GM06990 (cell line): ENCODE measurements around the gene GSTM3.
"Not testable (repeated sequence)": the region's sequence is repeated elsewhere in the genome, so short reads cannot be mapped to it uniquely, and the experiment has no call there.

Experiments used
- DNase-seq: peaks from one replicate; pipeline ENCODE4 v3.0.0-alpha.2; 2011; ENCODE audit not compliant: insufficient read length; ENCODE audit errors: extremely low read depth
- H3K27me3 ChIP-seq: replicated peaks from 2 replicates; pipeline ENCODE4 v1.6.0; 2011; ENCODE audit warnings: low read length; ENCODE audit not compliant: control insufficient read depth, insufficient read depth
- H3K36me3 ChIP-seq: 2 replicates; pipeline ENCODE4 v1.5.1; 2011; ENCODE audit warnings: low read length; ENCODE audit not compliant: control insufficient read depth, insufficient read depth
- H3K4me3 ChIP-seq: replicated peaks from 2 replicates; pipeline ENCODE4 v1.5.1; 2011; ENCODE audit warnings: low read depth, mild to moderate bottlenecking, control low read depth, low read length
- TF ChIP-seq, protein P1 (sequence below): IDR thresholded peaks from 2 replicates; pipeline ENCODE4 v1.5.1; 2011; ENCODE audit warnings: low read length, control low read depth, mild to moderate bottlenecking, inconsistent platforms; ENCODE audit not compliant: insufficient read depth, poor library complexity, severe bottlenecking

The GSTM3 gene

DNA sequence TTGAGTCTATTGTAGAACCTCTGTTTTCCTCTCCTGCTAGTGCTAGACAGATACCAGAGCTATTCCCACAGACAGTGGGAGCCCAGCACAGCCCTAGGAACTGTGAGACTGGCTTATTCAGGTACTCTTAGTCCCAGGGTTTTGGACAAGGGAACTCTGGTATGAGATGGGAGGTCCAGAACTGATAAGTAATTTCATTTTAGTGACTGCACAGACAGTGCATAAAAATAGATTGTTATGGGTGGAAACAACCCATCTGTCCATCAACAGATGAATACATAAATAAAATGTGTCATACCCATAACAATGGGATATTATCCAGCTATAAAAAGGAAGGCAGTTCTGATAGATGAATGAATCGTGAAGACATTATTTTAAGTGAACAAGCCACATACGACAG lies 13.9 kb upstream of the GSTM3 start:
- no peaks in the 10 kb centered on the region; the same call in 1 of the 2 replicates for H3K27me3 ChIP-seq
- TF ChIP-seq, protein P1, sequence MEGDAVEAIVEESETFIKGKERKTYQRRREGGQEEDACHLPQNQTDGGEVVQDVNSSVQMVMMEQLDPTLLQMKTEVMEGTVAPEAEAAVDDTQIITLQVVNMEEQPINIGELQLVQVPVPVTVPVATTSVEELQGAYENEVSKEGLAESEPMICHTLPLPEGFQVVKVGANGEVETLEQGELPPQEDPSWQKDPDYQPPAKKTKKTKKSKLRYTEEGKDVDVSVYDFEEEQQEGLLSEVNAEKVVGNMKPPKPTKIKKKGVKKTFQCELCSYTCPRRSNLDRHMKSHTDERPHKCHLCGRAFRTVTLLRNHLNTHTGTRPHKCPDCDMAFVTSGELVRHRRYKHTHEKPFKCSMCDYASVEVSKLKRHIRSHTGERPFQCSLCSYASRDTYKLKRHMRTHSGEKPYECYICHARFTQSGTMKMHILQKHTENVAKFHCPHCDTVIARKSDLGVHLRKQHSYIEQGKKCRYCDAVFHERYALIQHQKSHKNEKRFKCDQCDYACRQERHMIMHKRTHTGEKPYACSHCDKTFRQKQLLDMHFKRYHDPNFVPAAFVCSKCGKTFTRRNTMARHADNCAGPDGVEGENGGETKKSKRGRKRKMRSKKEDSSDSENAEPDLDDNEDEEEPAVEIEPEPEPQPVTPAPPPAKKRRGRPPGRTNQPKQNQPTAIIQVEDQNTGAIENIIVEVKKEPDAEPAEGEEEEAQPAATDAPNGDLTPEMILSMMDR: no peak
- H3K36me3 ChIP-seq: no peaks in the 10 kb centered on the region
- H3K4me3 ChIP-seq: no peak overlapping the region
- DNase-seq: no peak

DNA sequence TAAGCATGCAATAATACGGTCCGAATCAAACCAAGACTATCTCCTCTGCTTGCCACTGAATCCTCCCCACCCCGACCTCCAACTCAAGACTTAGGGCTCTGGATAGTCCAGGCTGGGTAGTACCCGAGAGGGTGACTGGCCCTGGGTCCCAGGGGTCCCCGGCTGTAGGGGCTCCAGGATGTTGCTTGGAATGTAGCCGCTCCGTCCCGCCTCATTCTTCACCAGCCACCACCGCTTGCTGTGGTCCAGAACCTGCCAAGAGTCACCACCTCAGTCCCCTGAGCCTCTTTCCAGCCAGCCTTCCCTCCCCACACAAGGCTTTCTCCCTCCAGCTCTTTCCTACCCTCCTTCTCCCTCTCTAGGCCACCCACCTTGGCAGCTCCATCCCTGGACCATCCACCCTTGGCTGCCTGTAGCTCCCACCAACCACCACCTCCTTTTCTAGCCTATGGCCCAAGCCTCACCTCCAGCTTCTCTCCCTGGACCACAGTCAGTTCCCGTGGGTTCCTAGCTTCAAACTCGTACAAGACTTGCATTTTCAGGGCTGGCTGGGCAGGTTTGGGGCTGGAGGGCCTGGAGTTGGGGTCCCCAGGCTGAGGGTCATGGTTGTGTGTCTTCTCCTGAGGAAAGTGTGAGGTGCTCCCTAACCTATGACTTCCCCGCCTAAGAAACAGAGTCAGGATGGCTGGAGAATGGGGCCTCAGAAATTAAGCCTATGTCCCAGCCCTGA lies 10.9 kb upstream of the GSTM3 start:
- Histone ChIP-seq H3K36me3 (no peaks in the 10 kb centered on the region), H3K4me3 (no peak overlapping the region), H3K27me3 (no peaks in the 10 kb centered on the region; the same call in 1 of the 2 replicates)
- TF ChIP-seq, protein P1: no peak
- no peak for DNase-seq

DNA sequence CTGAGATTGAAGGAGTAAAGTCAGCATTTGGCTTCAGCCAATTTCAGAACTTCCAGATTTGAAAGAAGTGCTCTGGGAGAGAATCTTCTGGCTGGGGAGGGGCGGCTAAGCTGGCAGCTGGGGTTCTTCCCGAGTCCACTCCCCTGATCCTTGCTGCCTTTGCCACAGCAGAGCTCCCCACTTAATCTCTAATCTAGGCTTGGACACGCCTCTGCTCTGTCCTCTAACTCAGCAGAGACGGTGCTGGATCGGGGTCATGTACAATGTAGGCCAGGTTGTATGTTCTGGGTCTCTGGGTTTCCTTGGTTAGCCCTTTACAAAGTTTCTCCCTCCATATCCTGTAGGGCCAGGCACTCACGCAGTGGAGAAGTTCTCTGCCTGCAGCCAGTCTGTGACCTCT lies 10.1 kb upstream of the GSTM3 start:
- TF ChIP-seq, protein P1: no peak
- H3K36me3 ChIP-seq: no peaks in the 10 kb centered on the region
- no peaks in the 10 kb centered on the region; the same call in 1 of the 2 replicates for H3K27me3 ChIP-seq

DNA sequence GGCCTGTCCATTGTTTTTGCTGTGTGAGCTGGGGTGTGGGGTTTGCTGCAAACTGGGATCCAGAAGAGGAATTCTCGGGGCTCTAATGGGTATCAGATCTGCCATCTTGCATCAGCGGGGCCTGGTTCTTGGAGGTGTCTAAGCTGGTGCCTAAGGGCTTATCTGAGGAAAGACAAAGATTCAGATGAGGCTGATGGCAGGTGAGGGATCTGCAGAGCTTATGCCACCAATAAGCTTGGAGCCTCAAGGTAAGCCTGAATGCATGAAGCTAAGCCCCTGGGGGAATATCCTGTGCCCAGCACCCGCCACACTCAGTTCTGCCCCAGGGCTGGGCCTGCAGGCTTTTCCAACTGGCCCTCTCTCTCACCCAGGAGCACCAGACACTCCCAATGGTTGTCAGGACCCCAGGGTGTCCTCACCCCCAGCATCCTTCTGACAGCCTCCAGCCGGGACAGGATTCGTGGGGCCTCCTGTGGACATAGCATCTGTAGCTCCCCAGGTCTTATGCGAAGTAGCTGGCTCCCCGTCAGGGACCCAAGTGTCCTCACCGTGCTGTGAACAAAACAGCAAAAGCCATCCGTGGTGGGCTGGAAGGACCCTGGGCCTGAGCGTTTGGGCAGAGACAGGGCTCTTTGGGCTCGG lies 9.5 kb upstream of the GSTM3 start:
- H3K36me3 ChIP-seq: no peaks in the 10 kb centered on the region
- no peak for DNase-seq
- H3K4me3 ChIP-seq: no peak overlapping the region
- TF ChIP-seq, protein P1: no peak
- no peaks in the 10 kb centered on the region; the same call in 1 of the 2 replicates for H3K27me3 ChIP-seq

More for the DNA sequence above, 10.1 kb upstream of the GSTM3 start:
- no peak overlapping the region for H3K4me3 ChIP-seq
- no peak for DNase-seq

DNA sequence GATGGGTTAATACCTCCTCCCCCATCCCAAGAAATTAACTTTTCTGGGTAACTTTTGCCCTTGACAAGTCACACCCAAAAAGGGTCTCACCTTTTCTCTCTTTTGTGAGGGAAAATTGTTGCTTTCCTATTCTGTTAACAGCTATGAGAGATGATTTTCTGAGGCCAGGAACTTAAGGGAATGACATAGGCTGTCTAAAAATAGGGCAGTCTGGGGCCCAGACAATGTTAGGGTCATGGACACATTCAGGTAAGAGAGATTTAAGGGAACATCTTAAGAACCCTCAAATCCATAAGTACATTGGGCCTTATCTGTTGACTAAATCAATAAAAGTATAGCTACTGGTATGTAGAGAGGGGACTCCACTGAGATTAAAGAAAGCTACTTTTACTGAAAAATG lies 8.4 kb upstream of the GSTM3 start:
- H3K36me3 ChIP-seq: no peaks in the 10 kb centered on the region

DNA sequence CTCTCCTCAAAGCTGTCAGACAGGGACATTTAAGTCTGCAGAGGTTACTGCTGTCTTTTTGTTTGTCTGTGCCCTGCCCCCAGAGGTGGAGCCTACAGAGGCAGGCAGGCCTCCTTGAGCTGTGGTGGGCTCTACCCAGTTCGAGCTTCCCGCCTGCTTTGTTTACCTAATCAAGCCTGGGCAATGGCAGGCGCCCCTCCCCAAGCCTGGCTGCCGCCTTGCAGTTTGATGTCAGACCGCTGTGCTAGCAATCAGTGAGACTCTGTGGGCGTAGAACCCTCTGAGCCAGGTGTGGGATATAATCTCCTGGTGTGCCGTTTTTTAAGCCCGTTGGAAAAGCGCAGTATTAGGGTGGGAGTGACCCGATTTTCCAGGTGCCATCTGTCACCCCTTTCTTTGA lies 7.5 kb upstream of the GSTM3 start:
- not testable (repeated sequence) for H3K27me3 ChIP-seq

More for the DNA sequence above, 8.4 kb upstream of the GSTM3 start:
- DNase-seq: no peak
- Histone ChIP-seq H3K4me3 (no peak overlapping the region), H3K27me3 (no peaks in the 10 kb centered on the region; the same call in 1 of the 2 replicates)
- TF ChIP-seq, protein P1: no peak

More for the DNA sequence above, 7.5 kb upstream of the GSTM3 start:
- DNase-seq, H3K4me3 ChIP-seq, H3K36me3 ChIP-seq: not testable (repeated sequence)
